Raji (cell line): ENCODE results near the gene MBOAT7.
A peak's percentile ranks its signal among the peaks of the same experiment; 100 is the strongest.

Experiments used
- POLR2A ChIP-seq: IDR thresholded peaks from 2 replicates; pipeline ENCODE4 v1.6.1; 2011; ENCODE audit warnings: low read depth, low read length, control low read depth; ENCODE audit not compliant: insufficient read depth

Gene MBOAT7

GRCh38 chr19:54153731-54154326 lies 35.6 kb downstream of the MBOAT7 start:
- TF ChIP-seq POLR2A = 0 out of 2 replicates have a peak, but pooled peaks have one; percentile 13

- no peak for TF ChIP-seq POLR2A
These were observed 36.4 kb downstream of the MBOAT7 start for GRCh38 chr19:54152878-54153524.

GRCh38 chr19:54152267-54152666 lies 37.1 kb downstream of the MBOAT7 start:
- no peak for TF ChIP-seq POLR2A

GRCh38 chr19:54151362-54152035 lies 37.9 kb downstream of the MBOAT7 start:
- no peak for TF ChIP-seq POLR2A

GRCh38 chr19:54149021-54149812 lies 40.2 kb downstream of the MBOAT7 start:
- no peak for TF ChIP-seq POLR2A

- TF ChIP-seq POLR2A = no peak
These were observed 41.2 kb downstream of the MBOAT7 start for GRCh38 chr19:54148158-54148557.

- no peak for TF ChIP-seq POLR2A
These were observed 41.7 kb downstream of the MBOAT7 start for GRCh38 chr19:54147676-54148075.

- no peak for TF ChIP-seq POLR2A
These were observed 43.7 kb downstream of the MBOAT7 start for GRCh38 chr19:54145541-54146158.

- no peak for TF ChIP-seq POLR2A
These were observed 47.1 kb downstream of the MBOAT7 start for GRCh38 chr19:54142166-54142780.

- TF ChIP-seq POLR2A = no peak
These were observed 48.0 kb downstream of the MBOAT7 start for GRCh38 chr19:54141356-54141755.

- TF ChIP-seq POLR2A = no peak
These were observed 50.7 kb downstream of the MBOAT7 start for GRCh38 chr19:54138489-54139256.

- TF ChIP-seq POLR2A = peak; percentile 66
These were observed 51.5 kb downstream of the MBOAT7 start, which contains the start of gene CNOT3 for GRCh38 chr19:54137699-54138488. CNOT3 (plus strand) TSS chr19:54137762; CDS start chr19:54142979, 5,217 bp downstream.
